A549 treated with CpdA at 1 μM for 4 hours (cell line): ENCODE data around the gene LAMTOR1. TPM values are rescaled to one million over a fixed set of nuclear protein-coding genes. Genes with fewer than 3 reads are reported as not detected.

Source experiments
- total RNA-seq: library from RNA; stranded (reverse); fragments of 200-300 nt; extraction: Qiagen RNA extraction; gene quantifications from 5 replicates; pipeline ENCODE4 v1.2.3, GENCODE V29; 2022; ENCODE audit warnings: low read depth

LAMTOR1 gene
- total RNA-seq: 121 to 157 TPM (median 145 TPM) in 5 replicates

DNA sequence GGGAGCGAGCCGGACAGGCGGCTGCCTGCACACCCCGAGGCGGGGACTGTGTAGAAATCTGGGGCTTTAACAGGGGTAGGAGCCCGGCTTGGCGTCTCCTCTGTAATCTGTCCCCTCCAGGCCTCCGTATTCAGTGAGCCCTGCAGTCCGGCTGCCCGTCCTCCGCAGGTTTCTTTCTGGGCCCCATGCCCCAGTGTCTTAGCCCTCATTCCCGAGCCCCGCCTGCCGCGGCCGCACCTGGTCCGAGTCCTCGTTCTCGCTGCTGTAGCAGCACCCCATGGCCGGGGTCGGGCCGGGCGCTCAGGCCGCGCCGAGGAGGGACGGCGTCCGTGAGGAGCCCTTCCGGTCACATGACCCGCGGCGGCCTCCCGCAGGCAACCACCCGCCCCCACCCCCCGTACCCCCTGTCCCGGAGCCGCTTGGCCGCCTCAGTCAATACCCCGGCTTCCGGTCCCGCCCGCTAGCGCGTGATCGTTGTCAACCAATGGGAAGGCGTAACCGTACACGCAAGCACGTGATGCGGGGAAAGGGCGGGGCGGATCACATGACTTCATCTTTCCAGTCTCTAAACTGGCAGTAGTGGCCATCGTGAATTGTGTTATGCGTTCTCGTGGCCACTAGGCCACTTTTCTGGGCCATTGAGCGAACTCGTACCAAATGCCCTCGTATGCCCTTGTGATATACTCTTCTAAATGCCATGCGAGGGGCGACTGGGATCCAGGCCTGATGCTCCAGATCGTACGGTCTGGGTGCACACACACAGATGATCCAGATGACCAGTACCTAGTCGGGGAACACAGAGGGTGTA is at the start of gene LAMTOR1:
Gene LAMTOR1 (minus strand): TSS at position 352 of the 808 bp plus-strand sequence. CDS start 73 bp downstream, at position 279.

DNA sequence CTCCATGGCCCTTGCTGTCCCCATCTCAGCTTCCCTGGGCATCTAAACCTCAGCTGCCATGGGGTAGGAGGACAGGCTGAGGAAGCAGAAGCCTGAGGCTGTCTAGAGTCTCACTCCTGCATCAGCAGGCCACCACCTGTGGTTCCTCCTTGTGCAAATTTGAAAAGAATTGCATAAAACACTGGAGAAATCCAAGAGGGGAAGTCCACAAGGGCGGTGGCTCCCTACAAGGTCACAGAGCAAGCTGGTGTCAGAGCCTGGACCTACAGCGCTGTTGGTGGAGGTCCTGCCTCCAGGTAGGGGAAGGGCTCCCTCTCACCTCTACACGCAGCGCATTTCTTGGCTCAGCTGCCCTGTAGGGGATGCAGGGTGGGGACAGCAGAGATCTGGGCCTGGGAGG is 32.4 kb upstream of the LAMTOR1 start, which contains the start of gene FOLR3:
Gene FOLR3 (plus strand): TSS at position 253 of the 400 bp plus-strand sequence. CDS start 228 bp downstream, outside the sequence.

DNA sequence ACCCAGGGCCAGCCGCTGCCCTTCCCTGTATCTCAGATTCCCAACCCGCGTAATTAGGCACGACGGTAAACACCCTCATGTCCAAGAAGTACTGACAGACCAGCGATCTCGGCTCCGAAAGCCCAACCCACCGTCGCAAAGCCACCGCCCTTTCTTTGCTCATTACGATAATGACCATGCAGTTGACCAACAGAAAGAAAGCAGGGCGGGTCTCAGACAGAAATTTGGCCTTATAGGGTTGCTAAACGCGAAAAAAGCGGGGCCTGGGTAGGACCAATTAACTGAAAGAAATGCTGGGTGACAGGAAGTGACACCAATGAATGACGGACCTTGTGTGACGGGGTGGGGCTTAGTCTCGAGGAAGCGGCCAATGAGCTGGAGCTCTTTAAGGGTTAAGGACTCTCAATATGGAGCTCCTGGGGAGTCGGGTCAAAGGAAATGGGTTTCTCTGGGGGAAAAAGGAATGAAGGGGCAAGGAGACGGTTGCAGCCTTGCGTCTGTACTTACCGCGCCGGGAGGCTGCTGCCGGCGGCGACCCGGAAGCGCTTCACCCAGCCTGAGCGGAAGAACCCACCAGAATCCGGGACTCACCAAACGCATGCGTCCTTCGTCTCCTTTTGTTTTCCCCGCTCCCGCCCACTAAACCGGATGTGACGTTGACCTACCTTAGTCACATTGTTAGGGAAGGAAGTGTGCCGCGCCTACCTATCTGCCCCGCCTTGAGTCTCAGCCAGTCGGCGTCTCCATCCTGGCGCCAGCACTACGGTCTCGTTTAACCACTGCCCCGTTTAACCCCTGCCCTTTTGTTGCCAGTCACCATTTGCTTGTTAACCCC is 9.3 kb upstream of the LAMTOR1 start, which contains the start of gene ANAPC15:
Gene ANAPC15 (minus strand): TSS at position 553 of the 835 bp plus-strand sequence. CDS start 1,419 bp downstream, outside the sequence.

DNA sequence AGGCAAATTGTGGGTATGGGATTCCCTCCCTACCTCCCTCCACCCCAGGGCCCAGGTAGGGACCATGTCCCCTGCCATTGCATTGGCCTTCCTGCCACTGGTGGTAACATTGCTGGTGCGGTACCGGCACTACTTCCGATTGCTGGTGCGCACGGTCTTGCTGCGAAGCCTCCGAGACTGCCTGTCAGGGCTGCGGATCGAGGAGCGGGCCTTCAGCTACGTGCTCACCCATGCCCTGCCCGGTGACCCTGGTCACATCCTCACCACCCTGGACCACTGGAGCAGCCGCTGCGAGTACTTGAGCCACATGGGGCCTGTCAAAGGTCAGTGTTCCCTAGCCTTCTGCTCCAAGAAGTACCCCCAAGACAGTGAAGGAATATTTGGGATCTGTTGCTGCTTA is 2.8 kb upstream of the LAMTOR1 start, which contains the start of gene TOMT:
Gene TOMT (plus strand): TSS at position 37 of the 400 bp plus-strand sequence. CDS start 28 bp downstream, at position 65.

DNA sequence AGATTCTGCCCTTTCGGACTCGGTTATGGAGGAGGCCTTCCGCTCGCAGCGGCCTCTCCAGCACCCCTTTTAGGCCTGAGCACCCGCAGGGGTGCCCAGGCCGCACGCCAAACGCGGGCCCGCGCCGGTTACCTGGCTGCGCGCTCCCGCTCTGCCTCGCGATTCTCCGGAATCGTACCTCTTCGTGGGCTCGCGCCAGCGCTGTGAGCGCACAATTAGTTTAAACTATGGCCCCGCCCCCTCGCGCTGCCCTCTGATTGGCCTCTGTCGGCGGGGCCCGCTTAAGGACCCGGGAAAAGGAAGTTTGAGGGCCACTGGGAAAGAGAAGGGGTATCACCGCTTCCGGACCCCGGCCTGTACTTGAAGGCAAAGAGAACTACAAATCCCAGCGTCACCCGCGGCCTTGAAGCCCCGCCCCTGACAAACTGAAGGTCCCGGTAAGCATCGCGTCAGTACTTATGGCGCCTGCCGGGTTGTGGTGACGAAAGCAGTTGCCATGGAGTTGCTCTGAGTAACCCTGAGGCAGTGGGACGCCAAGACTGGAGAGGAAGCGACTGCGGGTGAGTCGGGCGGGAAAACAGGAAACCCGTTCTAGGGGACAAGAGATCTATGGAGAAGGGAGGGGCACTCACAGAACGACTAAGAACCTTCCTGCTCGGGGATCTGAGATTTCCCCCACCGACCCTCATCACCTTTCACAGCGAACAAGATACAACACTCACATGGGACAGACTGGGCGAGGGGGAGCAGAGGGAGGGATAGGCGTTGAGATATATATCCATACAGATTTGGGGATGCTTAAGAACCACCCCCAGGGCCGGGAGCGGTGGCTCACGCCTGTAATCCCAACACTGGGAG is 22.5 kb downstream of the LAMTOR1 start, which contains the start of the genes LRRC51 and NUMA1:
Gene LRRC51 (plus strand): TSS at position 525 of the 858 bp plus-strand sequence. CDS start 8,234 bp downstream, outside the sequence.
Gene NUMA1 (minus strand): TSS at position 217 of the 858 bp plus-strand sequence. CDS start 44,599 bp downstream, outside the sequence.

Other genes with a start within 250 kb of the LAMTOR1 start
- gene DEFB131B, start 224.8 kb downstream of the LAMTOR1 start, total RNA-seq: not detected in 5 replicates
- gene XNDC1N, start 174.7 kb downstream of the LAMTOR1 start, total RNA-seq: 2.8 to 5.9 TPM (median 3.9 TPM) in 5 replicates
- 52.4 to 62.7 TPM (median 56.8 TPM) in 5 replicates for gene RNF121, start 174.3 kb downstream of the LAMTOR1 start, total RNA-seq
- gene IL18BP, start 104.4 kb downstream of the LAMTOR1 start, total RNA-seq: 3.6 to 6.0 TPM (median 3.8 TPM) in 5 replicates
- 61.5 to 76.5 TPM (median 69.5 TPM) in 5 replicates for gene NUMA1, start 22.8 kb downstream of the LAMTOR1 start, total RNA-seq
- 5.5 to 10.2 TPM (median 8.7 TPM) in 5 replicates for gene LRRC51, start 22.4 kb downstream of the LAMTOR1 start, total RNA-seq
- gene TOMT, start 2.6 kb upstream of the LAMTOR1 start, total RNA-seq: not detected in 5 replicates
- gene ANAPC15, start 9.4 kb upstream of the LAMTOR1 start, total RNA-seq: 73.6 to 91.1 TPM (median 82.7 TPM) in 5 replicates
- 0.18 to 0.42 TPM in 2 of 5 replicates, not detected in the others for gene FOLR3, start 32.4 kb upstream of the LAMTOR1 start, total RNA-seq
- not detected in 5 replicates for gene FOLR1, start 88.8 kb upstream of the LAMTOR1 start, total RNA-seq
- gene FOLR2, start 113.5 kb upstream of the LAMTOR1 start, total RNA-seq: not detected in 5 replicates
- 66.4 to 89.8 TPM (median 68.4 TPM) in 5 replicates for gene INPPL1, start 121.5 kb upstream of the LAMTOR1 start, total RNA-seq
- not detected in 5 replicates for gene PHOX2A, start 140.9 kb upstream of the LAMTOR1 start, total RNA-seq